Ishikawa (cell line): ENCODE measurements around the gene SGMS1.

Source experiments
- CEBPB ChIP-seq: IDR thresholded peaks from 2 replicates; pipeline ENCODE4 v1.6.1; 2012
- CREB1 ChIP-seq: IDR thresholded peaks from 2 replicates; pipeline ENCODE4 v1.6.1; 2012; ENCODE audit warnings: low read depth
- EGR1 ChIP-seq: IDR thresholded peaks from 2 replicates; pipeline ENCODE4 v1.6.1; 2012
- EP300 ChIP-seq: IDR thresholded peaks from 2 replicates; pipeline ENCODE4 v1.6.1; 2012; ENCODE audit warnings: borderline replicate concordance
- FOXM1 ChIP-seq: IDR thresholded peaks from 2 replicates; pipeline ENCODE4 v1.6.1; 2012; ENCODE audit warnings: low read depth, borderline replicate concordance
- MAX ChIP-seq: IDR thresholded peaks from 2 replicates; pipeline ENCODE4 v1.6.1; 2012
- REST ChIP-seq: IDR thresholded peaks from 2 replicates; pipeline ENCODE4 v1.6.1; 2012; ENCODE audit warnings: low read depth, mild to moderate bottlenecking
- TAF1 ChIP-seq: IDR thresholded peaks from 2 replicates; pipeline ENCODE4 v1.6.1; 2012; ENCODE audit warnings: low read depth, mild to moderate bottlenecking
- TEAD4 ChIP-seq: IDR thresholded peaks from 2 replicates; pipeline ENCODE4 v1.6.1; 2012
- YY1 ChIP-seq: IDR thresholded peaks from 2 replicates; pipeline ENCODE4 v1.6.1; 2012; ENCODE audit warnings: low read depth
- ZBTB7A ChIP-seq: IDR thresholded peaks from 2 replicates; pipeline ENCODE4 v1.6.1; 2012; ENCODE audit warnings: low read depth

- TF ChIP-seq CEBPB (no peak), MAX (no peak), REST (no peak), FOXM1 (no peak), CREB1 (no peak), TAF1 (no peak), YY1 (no peak), TEAD4 (no peak), EP300 (no peak), ZBTB7A (no peak), EGR1 (no peak)
These were observed 61.9 kb downstream of the SGMS1 start for GRCh38 chr10:50561816-50562215.
